GM15510 (cell line): Measurements from ENCODE around the gene MTF1.
A peak's percentile ranks its signal among the peaks of the same experiment; 100 is the strongest.

ENCODE experiments used
- POLR2A ChIP-seq: IDR thresholded peaks from 3 replicates; pipeline ENCODE4 v1.6.1; 2011; ENCODE audit warnings: borderline replicate concordance; ENCODE audit not compliant: insufficient read length; ENCODE audit errors: extremely low read depth

Gene MTF1

GRCh38 chr1:37859507-37860345 lies at the start of gene MTF1:
TSS of gene MTF1 (minus strand) at chr1:37859592. CDS start at chr1:37857658, 1,934 bp downstream.
- TF ChIP-seq POLR2A = peak; percentile 66

- no peak for TF ChIP-seq POLR2A
Measured at GRCh38 chr1:37905727-37906126, 46.3 kb upstream of the MTF1 start.

GRCh38 chr1:37902983-37903382 lies 43.6 kb upstream of the MTF1 start:
- no peak for TF ChIP-seq POLR2A

- no peak for TF ChIP-seq POLR2A
Measured at GRCh38 chr1:37901893-37902225, 42.5 kb upstream of the MTF1 start.

- TF ChIP-seq POLR2A = no peak
Measured at GRCh38 chr1:37901191-37901892, 42.0 kb upstream of the MTF1 start.

- no peak for TF ChIP-seq POLR2A
Measured at GRCh38 chr1:37893673-37894072, 34.3 kb upstream of the MTF1 start.

- no peak for TF ChIP-seq POLR2A
Measured at GRCh38 chr1:37892151-37893047, 33.0 kb upstream of the MTF1 start.

GRCh38 chr1:37890378-37891014 lies 31.1 kb upstream of the MTF1 start:
- no peak for TF ChIP-seq POLR2A

GRCh38 chr1:37888022-37888700 lies 28.8 kb upstream of the MTF1 start:
- TF ChIP-seq POLR2A = no peak

GRCh38 chr1:37884145-37884544 lies 24.8 kb upstream of the MTF1 start:
- TF ChIP-seq POLR2A = no peak

- no peak for TF ChIP-seq POLR2A
Measured at GRCh38 chr1:37883671-37884070, 24.3 kb upstream of the MTF1 start.

GRCh38 chr1:37879865-37880264 lies 20.5 kb upstream of the MTF1 start:
- TF ChIP-seq POLR2A = no peak

- TF ChIP-seq POLR2A = no peak
Measured at GRCh38 chr1:37878071-37878470, 18.7 kb upstream of the MTF1 start.

GRCh38 chr1:37875833-37876232 lies 16.4 kb upstream of the MTF1 start:
- TF ChIP-seq POLR2A = no peak

- TF ChIP-seq POLR2A = no peak
Measured at GRCh38 chr1:37872692-37873091, 13.3 kb upstream of the MTF1 start.

- no peak for TF ChIP-seq POLR2A
Measured at GRCh38 chr1:37868466-37868865, 9.1 kb upstream of the MTF1 start.
